Measurements from ENCODE around the gene TMEM238.

The TMEM238 gene

GRCh38 chr19:55354698-55355212, 29.3 kb downstream of the TMEM238 start, which contains the start of gene COX6B2:
COX6B2 (minus strand) TSS chr19:55354719; CDS start chr19:55354521, 198 bp downstream.
- DNase-seq: no peak

- DNase-seq: peak; percentile 2
Measured at GRCh38 chr19:55353803-55354697, 30.0 kb downstream of the TMEM238 start.

GRCh38 chr19:55353356-55353802, 30.7 kb downstream of the TMEM238 start:
- DNase-seq: no peak

GRCh38 chr19:55352549-55353145, 31.4 kb downstream of the TMEM238 start:
- DNase-seq: no peak

GRCh38 chr19:55352040-55352439, 32.1 kb downstream of the TMEM238 start:
- DNase-seq: no peak

- DNase-seq: no peak
Measured at GRCh38 chr19:55350620-55351315, 33.3 kb downstream of the TMEM238 start.

GRCh38 chr19:55348317-55349034, 35.6 kb downstream of the TMEM238 start:
- DNase-seq: no peak

GRCh38 chr19:55347442-55348009, 36.6 kb downstream of the TMEM238 start:
- DNase-seq: no peak

- DNase-seq: no peak
Measured at GRCh38 chr19:55346725-55347441, 37.2 kb downstream of the TMEM238 start.

GRCh38 chr19:55345818-55346724, 38.0 kb downstream of the TMEM238 start:
- no peak for DNase-seq

GRCh38 chr19:55345101-55345817, 38.8 kb downstream of the TMEM238 start:
- no peak for DNase-seq

- peak; percentile 12 for DNase-seq
Measured at GRCh38 chr19:55344444-55344843, 39.6 kb downstream of the TMEM238 start.

GRCh38 chr19:55341595-55342531, 42.2 kb downstream of the TMEM238 start:
- no peak for DNase-seq

- peak; percentile 5 for DNase-seq
Measured at GRCh38 chr19:55341171-55341588, 42.9 kb downstream of the TMEM238 start.

- DNase-seq: no peak
Measured at GRCh38 chr19:55340784-55341147, 43.3 kb downstream of the TMEM238 start.

- no peak for DNase-seq
Measured at GRCh38 chr19:55339889-55340783, 44.0 kb downstream of the TMEM238 start.

GRCh38 chr19:55339105-55339888, 44.8 kb downstream of the TMEM238 start, which contains the start of gene KMT5C:
KMT5C (plus strand) TSS chr19:55339876; CDS start chr19:55341937, 2,061 bp downstream.
- peak; percentile 100 for DNase-seq
